HG02588 (cell line): ENCODE measurements around the gene BAHCC1.

Experiments used
- ATAC-seq: cut with Tn5 transposase; IDR thresholded peaks from one replicate; pipeline ENCODE4 v1.9.1; 2021; ENCODE audit warnings: mild to moderate bottlenecking, moderate library complexity; ENCODE audit not compliant: unreplicated experiment

The BAHCC1 gene

GRCh38 chr17:81488276-81488860, 93.1 kb downstream of the BAHCC1 start:
- ATAC-seq: peak; percentile 9

- no peak for ATAC-seq
Measured at GRCh38 chr17:81489012-81489997, 94.0 kb downstream of the BAHCC1 start.

GRCh38 chr17:81489998-81490992, 95.0 kb downstream of the BAHCC1 start:
- no peak for ATAC-seq

GRCh38 chr17:81491181-81491581, 95.9 kb downstream of the BAHCC1 start:
- ATAC-seq: no peak

GRCh38 chr17:81491761-81492160, 96.5 kb downstream of the BAHCC1 start:
- ATAC-seq: no peak

GRCh38 chr17:81492202-81492601, 96.9 kb downstream of the BAHCC1 start:
- no peak for ATAC-seq

- no peak for ATAC-seq
Measured at GRCh38 chr17:81492706-81493105, 97.4 kb downstream of the BAHCC1 start.

- ATAC-seq: no peak
Measured at GRCh38 chr17:81493198-81494038, 98.2 kb downstream of the BAHCC1 start.

- no peak for ATAC-seq
Measured at GRCh38 chr17:81494626-81495377, 99.5 kb downstream of the BAHCC1 start.

GRCh38 chr17:81498953-81499600, 103.8 kb downstream of the BAHCC1 start:
- no peak for ATAC-seq

- no peak for ATAC-seq
Measured at GRCh38 chr17:81499601-81499970, 104.3 kb downstream of the BAHCC1 start.

- no peak for ATAC-seq
Measured at GRCh38 chr17:81500047-81500446, 104.8 kb downstream of the BAHCC1 start.

- no peak for ATAC-seq
Measured at GRCh38 chr17:81502471-81503017, 107.3 kb downstream of the BAHCC1 start.

- ATAC-seq: no peak
Measured at GRCh38 chr17:81503619-81504018, 108.4 kb downstream of the BAHCC1 start.

GRCh38 chr17:81508639-81509206, 113.5 kb downstream of the BAHCC1 start:
- ATAC-seq: no peak

GRCh38 chr17:81509207-81509971, 114.1 kb downstream of the BAHCC1 start:
- no peak for ATAC-seq

GRCh38 chr17:81509972-81510784, 114.9 kb downstream of the BAHCC1 start:
- ATAC-seq: no peak
